NCI-H2081 treated with DMSO at 0.1 percent for 48 hours (cell line): ENCODE measurements around the gene TOP1.

Experiments
- DNase-seq: peaks from one replicate; lab custom pipeline; 2025; lab: John Stamatoyannopoulos, UW

The TOP1 gene

DNA sequence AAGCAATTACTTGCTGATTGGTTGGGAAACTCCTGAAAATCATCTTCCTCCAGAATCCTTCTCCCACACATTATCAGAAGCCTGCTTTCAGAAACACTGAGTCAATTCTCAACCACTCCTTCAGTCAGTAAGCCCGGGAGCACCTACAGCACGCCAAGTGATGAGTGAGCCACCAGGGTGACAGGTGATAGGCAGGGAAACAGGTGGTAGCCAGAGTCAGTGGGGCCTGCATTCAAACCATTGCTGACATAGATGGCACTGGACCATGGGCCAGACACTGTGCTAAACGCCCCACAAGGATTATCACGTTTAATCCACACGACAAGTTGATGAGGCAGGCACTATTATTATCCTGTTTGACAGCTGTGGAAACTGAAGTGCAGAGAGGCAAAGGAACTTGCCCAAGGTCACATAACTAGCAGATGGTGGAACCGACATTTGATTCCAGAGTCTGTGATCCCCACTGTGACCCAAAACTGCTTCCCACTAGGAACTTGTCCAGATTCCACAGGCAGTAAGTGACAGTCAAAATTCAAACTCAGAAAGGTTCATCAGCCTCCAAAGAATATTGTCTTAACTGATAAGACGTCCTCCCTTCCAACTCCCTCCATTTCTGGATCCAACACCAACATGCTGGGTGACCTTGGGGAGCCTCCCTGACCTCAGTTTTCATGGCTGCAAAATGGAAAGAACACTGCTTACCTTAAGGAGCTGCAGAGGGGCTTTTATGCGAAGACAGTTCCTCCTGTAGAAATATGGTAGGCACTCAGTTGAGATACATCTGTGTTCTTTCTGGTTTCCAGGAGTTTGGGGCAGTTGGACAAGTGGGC lies 23.9 kb upstream of the TOP1 start:
- no peak for DNase-seq

DNA sequence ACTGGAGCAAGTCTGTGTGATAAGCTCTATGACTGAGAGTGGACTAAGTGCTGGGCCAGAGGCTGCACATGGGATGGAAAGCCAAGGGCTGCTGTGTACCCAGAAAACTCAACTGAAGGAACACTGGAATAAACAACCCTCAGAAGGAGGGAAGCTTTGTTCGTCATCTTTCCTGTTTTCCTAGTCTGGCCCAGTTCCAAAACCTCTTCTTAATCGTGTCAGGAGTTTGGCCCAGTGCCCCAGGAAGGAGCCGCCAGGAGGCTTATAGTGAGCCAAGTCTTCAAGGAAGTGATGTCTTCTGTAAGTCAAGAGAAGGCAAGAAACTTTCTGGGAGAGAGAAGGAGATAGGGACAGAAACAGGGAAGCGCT lies 23.3 kb upstream of the TOP1 start:
- no peak for DNase-seq

DNA sequence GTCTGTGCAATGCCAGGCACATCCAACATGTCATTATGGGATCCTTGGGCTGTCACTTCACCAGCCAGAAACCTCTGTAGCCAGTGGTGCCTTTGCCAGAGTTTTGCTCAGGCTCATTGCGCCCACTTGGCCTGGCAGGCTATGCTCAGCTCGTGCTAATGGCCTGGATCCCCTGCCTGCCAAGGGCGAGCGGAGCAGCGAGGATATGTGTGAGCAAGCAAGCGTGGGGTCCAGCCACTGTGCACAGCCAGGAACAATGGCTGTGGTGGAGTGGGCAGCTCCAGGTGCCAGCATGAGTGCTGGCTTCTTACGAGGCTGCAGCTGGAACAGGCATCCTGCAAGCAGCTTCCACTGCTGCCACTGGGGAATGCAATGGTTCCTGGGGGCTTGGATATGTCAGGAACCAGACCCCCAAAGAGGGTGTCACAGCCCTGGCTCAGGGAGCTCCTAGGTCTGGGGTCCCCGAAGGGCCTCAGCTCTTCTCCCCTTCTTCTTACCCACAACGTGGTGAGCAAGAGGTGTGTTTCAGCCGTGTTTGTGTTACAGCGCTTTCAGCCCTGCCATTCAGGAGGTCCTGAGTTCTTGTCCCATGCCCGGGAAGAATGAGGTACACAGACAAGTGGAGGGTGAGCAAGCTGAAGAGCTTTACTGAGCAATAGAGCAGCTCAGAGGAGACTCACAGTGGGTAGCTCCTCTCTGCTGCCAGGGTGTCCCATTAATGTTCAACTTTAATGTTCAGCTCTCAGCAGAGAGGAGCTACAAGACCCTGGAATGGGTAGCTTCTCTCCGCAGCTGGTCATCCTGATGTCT lies 22.3 kb upstream of the TOP1 start:
- no peak for DNase-seq

DNA sequence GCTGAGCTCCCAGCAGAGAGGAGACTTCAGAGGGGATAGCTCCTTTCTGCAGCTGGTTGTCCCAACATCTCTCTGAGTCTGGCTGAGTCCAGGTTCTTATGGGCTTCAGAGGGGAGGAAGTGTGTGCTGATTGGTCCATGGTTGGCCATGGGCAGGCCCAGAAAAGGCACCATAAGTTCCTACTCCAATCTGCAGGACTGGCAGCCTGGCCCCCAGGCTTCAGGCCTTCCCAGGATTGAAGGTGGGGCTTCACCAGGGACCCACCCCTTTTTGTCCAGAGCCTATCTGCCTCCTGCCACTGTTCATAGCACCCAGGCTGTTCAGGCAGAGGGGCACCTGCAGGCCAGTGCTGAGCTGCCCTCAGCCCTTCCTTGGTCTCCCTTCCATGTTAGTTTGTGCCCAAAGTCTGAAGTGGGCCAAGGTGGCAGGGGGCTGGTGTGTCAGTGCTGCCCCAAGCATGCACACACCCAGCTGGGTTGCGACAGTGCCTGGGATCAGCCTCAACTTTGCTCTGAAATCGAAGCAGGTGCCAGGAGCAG lies 21.6 kb upstream of the TOP1 start:
- DNase-seq = no peak

DNA sequence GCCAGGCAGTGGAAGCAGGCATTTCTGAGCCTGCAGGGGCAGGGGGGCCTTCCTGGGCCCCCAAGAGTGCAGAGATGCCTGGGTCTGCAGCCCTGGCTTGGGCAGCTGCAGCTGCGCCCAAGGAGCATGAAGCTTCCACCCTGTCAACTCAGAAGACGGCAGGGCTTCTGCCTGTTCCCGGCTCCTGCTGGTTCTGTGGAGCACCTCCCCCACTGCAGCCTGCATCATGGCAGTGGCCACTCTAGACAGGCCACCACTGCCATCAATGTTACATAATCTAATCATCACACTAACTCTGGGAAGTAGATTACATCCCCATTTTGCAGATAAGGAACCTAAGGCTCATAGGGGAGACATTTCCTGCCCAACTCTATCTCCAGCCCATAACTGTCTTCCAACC lies 21.1 kb upstream of the TOP1 start:
- no peak for DNase-seq

DNA sequence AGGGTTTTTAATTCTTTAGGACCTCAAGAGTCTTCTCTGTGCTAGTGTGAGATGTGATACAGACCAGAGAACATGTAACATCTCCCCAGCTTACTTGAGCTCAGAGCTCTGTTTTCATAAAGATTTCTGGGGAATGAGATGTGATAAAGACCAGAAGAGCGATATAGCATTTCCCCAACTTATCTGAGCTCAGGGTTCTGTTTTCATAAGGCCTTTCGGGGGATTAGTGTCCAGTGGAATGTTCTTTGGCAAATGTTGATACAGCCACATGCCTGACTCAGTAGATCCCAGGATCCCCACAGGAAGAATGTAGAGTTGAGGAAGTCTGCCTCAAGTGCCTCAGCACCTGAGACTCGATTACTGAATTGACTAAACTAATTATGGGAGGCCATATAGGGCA lies 18.7 kb upstream of the TOP1 start:
- DNase-seq = no peak

DNA sequence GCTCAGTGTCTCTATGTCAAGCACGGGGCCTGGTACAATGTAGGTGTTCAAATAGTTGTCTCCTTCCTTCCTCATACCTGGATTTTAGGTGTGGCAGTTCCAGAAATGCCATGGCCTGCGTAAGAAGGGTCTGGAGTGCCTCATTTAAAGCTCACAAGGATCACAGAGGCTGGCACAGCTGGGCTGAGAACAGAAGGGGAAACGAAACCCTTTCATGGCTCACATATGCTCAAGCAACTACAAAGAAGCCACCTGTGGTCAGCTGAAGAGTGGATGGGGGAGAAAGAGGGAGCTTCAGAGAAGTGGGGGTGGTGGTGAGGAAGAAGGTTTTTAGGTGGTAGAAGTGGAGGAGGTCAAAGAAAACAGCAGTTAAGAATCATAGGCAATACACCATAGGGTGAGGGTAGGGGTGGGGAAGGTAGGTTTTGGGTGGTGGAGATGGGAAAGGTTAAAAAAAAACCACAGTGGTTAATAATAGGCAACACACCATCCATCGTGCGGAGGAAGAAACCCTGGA lies 17.0 kb upstream of the TOP1 start:
- no peak for DNase-seq

DNA sequence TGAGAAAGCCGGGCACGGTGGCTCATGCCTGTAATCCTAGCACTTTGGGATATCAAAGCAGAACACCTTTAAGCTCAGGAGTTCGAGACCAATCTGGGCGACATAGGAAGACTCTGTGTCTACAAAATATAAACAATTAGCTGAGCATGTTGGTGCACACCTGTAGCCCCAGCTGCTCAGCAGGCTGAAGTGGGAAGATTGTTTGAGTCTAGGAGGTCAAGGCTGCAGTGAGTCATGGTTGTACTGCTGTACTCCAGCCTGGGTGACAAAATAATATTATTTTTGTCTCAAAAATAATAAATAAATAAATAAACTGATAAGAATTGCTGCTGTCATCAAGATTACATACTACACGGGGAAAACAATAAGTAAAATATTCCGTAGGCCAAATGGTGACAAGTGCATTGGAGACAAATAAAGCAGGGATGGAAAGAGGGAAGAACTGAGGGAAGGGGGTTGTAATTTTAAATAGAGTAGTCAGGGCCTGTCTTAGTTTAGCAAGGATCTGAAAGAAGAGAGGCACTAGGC lies 14.0 kb upstream of the TOP1 start:
- DNase-seq = no peak

DNA sequence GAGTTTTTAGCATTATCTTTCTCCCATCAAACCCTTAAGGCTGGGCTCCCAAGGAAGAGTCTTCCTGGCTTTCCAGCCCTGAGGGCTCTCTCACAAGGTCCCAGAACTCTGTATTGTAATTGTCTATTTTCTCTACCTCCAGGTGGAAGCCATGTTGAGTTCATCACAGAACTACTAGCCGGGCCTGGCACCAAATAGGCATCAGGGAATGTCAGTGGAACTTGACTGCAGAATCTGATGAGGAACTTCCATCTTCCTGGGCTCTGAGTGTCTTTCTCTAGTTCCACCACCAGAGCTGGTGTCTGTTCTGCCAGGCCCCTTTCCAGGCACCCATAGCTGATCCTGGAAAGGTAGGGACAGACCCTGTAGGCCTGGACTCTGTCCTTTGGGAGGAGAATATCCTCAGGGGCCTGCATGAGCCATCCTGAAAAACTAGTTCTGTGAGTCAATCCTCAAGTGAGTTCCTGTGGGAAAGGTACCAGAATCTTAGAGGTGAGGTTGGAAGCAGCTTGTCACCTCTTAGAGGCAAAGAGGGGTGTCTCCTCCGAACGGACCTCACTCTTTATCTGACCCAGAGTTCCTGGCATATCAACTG lies 11.1 kb upstream of the TOP1 start:
- no peak for DNase-seq

DNA sequence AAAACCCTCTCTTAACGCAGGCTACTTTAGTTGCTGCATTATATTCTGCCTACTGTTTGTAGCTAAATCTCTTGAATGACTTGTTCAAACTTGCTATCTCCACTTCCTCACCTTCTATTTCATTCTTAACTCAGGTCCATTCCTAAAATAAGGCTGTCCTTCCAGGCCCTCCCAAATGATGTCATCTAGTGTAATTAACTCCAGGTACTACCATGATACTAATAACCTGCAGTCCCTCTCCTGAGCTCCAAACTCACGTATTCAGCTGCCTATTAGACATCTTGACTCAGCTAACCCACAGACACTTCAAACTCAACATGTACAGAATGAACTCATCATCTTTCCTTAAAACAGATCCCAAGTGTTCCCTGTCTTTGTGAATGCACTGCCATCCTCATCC lies 10.5 kb upstream of the TOP1 start:
- no peak for DNase-seq

DNA sequence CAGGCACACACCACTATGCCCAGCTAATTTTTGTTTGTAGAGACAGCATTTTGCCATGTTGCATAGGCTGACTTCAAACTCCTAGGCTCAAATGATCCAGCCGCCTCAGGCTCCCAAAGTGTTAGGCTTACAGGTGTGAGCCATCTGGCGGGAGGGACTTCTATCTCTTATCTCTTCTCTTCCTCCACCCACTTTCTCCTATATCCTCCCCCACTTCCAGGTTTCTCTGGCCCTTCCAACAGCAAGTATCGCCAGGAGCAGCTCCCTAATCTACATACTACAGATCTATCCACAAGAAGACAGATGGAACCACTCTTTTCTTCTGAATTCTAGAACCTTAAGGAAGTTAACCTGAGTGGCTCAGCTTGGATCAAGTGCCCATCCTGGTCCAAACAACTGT lies 5.1 kb upstream of the TOP1 start:
- no peak for DNase-seq

DNA sequence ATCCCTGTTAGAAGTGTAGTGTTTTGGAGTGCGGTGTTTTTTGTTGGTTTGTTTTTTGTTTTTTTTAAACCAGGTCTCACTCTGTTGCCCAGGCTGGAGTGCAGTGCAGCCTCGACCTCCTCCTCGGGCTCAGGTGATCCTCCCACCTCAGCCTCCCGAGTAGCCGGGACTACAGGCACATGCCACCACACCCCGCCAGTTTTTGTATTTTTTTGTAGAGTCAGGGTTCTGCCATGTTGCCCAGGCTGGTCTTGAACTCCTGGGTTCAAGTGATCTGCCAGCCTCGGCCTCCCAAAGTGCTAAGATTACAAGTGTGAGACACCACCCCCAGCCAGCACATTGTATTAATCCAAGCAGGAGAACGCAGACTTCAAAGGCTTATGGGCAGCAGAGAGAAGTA lies 1.3 kb upstream of the TOP1 start:
- no peak for DNase-seq

DNA sequence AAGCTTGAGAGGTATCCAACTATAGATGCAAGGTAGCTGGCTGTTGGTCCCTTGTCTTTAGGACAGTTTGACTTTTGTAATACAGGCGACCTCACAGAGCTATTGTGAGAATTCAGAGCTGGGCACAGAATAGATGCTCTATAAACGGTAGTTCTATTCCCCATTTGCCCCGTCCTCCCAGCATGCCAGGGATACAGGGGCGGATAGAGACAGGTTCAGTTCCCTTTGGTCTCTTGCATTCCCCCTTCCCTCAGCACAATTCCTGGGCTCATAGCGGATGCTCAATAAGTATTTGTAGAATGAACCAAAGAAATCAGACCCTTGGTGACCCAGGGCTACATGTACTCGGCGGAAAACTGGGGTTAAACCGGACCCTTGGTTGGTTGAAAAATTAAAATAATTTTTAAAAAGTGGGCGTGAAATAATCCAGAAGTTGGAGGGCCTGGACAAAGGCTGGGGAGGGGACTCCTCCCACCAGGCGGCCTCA lies 707 bp upstream of the TOP1 start:
- DNase-seq = no peak

DNA sequence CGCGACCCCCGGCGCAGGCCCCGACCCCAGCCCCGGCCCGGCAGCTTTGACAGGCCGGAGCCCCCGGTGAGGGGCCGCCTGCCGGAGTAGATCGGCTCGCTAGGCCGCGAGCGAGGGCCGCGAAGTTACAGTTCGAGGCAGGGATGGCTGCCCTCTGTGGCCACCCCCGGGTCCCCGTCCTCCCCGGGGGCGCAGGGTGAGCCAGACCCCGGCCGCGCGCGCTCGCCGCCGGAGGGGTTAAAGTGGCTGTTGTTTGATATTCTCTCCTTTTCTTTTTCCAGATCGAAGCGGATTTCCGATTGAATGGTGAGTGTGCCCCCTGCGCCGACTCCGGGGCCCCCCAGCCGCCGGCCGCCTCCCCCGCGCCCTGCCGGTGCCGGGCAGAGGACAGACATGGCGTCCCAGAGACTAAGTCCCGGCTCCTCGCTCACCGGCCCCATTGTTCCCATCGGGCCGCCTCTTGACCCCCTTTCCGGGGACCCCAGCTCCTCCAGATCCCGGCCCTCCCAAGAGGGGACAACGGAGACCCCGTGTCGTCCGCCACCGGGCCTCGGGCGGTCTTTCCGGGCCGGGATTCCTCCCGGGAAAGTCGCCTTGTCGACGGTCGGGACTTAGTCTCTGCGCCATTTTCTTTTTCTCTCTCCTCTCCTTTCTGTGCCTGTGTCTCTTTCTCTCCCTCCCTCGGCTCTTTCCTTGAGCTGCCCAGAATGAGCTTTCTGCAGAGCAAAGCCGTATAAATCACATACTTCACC lies 704 bp downstream of the TOP1 start:
- no peak for DNase-seq

DNA sequence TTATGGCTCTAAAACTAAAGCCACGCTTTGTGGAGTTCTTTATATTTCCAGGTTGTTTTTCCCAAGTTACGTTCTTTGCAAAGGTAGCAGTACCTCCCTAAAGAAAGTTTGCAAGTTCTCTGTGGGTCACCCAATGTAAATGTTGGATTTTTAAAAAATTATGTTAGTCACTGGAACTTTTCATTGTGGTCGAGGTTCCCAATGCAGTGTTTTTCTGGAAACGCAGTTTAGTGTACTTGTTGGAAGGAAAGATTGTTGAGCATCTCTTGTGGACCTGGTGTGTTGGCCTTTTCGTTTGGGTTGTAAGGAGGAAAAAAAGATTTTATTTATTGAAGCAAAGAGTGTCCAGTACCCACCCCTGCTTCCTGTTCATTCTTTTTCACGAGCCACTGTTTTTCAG lies 1.4 kb downstream of the TOP1 start:
- no peak for DNase-seq

DNA sequence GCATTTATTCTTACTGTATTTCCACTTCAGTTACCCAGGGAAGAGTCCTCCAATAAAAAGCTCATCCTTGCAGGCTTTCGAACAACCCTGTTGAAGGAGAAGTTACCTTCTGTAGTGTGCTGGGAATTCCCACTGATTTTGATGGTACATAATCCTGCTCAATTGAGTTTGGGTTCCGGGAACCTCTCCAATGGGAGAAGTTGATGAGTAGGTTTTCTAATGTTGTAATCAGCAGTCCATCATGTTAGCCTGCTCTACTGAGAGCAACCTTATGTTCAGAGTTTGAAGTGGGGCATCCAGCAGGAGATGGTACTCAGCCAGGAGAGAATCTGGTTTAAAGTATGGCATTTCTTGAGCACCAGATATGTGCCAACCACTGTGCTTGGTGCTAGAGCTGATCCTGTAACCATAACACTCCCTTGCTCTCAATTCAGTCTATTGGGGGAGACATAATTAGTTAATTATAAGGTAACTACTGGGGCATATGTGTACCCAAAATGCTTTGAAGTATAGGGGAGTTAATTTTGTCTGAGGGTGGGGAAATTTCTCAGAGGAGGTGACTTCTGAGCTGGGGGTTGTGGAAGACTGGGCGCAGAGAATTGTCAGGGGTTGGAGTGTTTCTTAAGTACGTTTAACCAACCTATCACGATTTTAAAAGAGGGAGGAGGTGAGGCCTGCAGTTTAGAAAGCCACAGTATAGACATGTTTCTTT lies 2.1 kb downstream of the TOP1 start:
- no peak for DNase-seq

DNA sequence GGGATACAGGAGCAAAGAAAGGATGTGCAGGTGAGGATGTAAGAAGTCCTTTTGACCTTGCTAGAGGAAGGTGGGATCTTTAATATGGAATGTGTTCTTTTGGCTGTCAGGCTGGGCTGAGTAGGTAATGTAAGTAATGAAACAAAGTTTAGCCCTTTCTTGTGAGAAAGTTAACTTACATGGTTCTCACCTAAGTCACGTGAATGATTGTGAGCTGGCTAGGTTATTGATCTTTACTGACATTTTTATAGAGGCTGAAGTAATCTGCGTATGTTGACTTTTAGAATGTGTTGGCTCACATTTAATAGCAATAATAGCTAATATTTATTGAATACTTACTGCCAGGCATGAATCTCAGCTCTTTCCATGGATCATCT lies 2.6 kb downstream of the TOP1 start:
- DNase-seq = no peak

DNA sequence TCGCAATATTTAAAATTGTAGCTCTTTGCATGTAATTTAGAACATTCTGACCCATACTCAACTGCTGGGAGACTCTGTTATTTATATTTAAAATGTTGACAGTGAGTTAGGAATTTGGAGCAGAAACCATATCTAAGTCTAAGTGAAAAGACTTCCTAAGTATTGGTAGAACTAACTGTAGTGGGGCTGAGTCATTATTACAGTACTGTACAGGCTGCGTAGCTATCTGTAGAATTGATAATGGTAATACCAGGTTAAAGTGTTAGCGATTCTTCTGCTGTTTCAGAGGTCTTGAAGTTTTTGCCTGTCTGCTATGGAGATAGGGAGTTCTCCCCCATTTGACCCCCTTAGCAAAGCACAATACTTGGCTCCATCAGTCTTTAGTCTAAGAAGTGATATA lies 3.6 kb downstream of the TOP1 start:
- DNase-seq = no peak

DNA sequence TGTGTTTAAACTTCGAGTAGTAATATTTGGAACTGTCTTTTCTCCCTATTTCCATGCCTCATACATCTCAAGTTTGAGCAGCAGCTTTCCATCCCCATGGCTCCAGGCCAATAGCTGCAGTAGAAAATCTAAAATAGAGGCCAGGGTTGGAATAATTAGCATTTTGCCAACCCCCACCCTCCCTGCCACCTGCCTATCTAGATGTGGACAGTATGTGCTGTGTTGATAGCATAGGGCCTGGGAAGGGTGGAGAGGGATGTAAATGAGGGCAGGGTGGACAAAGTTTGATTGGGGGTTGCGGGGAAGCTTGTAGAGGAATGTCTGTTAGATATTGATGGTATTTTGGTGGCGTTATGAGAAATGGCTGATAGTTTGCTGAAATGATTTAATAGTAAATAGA lies 5.6 kb downstream of the TOP1 start:
- DNase-seq = no peak

DNA sequence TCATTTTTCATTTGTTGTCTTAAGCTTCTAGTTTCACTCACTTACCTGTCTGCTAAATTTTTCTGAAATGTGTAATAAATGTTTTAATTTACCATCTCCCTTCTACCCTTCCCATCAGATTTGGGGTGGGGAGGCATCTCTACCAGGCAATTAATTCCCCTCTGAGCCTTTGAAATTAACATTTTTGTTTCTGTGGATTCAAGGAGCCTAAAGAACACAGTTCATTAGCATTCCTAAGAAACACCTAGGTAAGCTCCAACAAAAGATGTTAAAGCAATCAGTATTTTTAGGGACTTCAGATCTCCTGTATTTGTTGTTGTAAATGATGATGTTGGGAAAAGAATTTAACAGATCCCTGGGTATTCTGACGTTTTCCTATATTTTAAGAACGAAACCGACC lies 6.6 kb downstream of the TOP1 start:
- DNase-seq = no peak

DNA sequence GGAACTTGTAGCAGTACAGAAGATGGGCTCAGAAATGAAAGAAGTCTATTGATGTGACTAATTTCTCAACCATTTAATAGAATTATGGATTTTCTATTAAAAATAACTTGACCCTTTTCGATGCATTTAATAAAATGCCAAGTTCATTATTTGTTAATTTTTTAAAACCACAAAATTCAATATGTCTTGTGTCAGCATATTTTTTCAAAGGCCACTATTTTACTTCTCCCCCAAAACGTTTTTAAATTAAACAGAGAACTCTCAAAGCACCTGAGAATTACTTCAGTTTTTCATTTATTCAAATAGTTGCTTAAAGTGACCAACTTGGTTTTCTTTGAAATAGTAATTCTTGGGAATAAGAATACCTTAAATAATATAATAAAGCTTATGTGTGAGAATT lies 8.6 kb downstream of the TOP1 start:
- DNase-seq = no peak
